Smooth muscle cell (in vitro differentiated cells): ENCODE data around the gene WTAP. TPM values are rescaled to one million over a fixed set of nuclear protein-coding genes. Genes with fewer than 3 reads are reported as not detected.
"Not testable (repeated sequence)": the region's sequence is repeated elsewhere in the genome, so short reads cannot be mapped to it uniquely, and the experiment has no call there.

ENCODE experiments used
- DNase-seq: peaks from one replicate; lab custom pipeline; 2025; ENCODE audit not compliant: unreplicated experiment; lab: John Stamatoyannopoulos, UW
- H2AFZ ChIP-seq: fragments of 200-600 bp; sonication (generic); 2 replicates; pipeline ENCODE4 v1.6.0; 2016; ENCODE audit warnings: antibody characterized with exemption, low read depth, mild to moderate bottlenecking
- H3F3A ChIP-seq: fragments of 200-600 bp; sonication (generic); 2 replicates; pipeline ENCODE4 v1.6.0; 2017; ENCODE audit warnings: antibody characterized with exemption, low read depth
- H3K27ac ChIP-seq: fragments of 200-600 bp; sonication (generic); 2 replicates; pipeline ENCODE4 v1.5.1; 2016; ENCODE audit warnings: low read depth, mild to moderate bottlenecking
- H3K27me3 ChIP-seq: fragments of 200-600 bp; sonication (generic); 2 replicates; pipeline ENCODE4 v1.6.1; 2016; ENCODE audit warnings: low read depth, mild to moderate bottlenecking
- H3K36me3 ChIP-seq: fragments of 200-600 bp; sonication (generic); 2 replicates; pipeline ENCODE4 v1.5.1; 2016; ENCODE audit warnings: low read depth
- H3K4me1 ChIP-seq: fragments of 200-600 bp; sonication (generic); 2 replicates; pipeline ENCODE4 v1.5.1; 2016; ENCODE audit warnings: low read depth
- H3K4me2 ChIP-seq: fragments of 200-600 bp; sonication (generic); 2 replicates; pipeline ENCODE4 v1.6.0; 2016; ENCODE audit warnings: mild to moderate bottlenecking
- H3K4me3 ChIP-seq: fragments of 200-600 bp; sonication (generic); 2 replicates; pipeline ENCODE4 v1.5.1; 2016; ENCODE audit warnings: mild to moderate bottlenecking
- H3K79me2 ChIP-seq: fragments of 200-600 bp; sonication (generic); 2 replicates; pipeline ENCODE4 v1.6.0; 2016; ENCODE audit warnings: low read depth, mild to moderate bottlenecking
- H3K9ac ChIP-seq: fragments of 200-600 bp; sonication (generic); 2 replicates; pipeline ENCODE4 v1.6.0; 2016; ENCODE audit warnings: low read depth
- H3K9me3 ChIP-seq: fragments of 200-600 bp; sonication (generic); replicated peaks from 2 replicates; pipeline ENCODE4 v1.5.1; 2016; ENCODE audit warnings: low read depth
- H4K20me1 ChIP-seq: fragments of 200-600 bp; sonication (generic); 2 replicates; pipeline ENCODE4 v1.6.0; 2016; ENCODE audit warnings: low read depth
- CTCF ChIP-seq: fragments of 200-600 bp; sonication (generic); IDR thresholded peaks from 2 replicates; pipeline ENCODE4 v1.5.1; 2017; ENCODE audit warnings: borderline replicate concordance, mild to moderate bottlenecking, antibody characterized with exemption; ENCODE audit not compliant: insufficient read depth, poor library complexity, severe bottlenecking
- WGBS: methylation state at CpG from one replicate; pipeline ENCODE4 v1.1.7; 2016; ENCODE audit warnings: low lambda C conversion rate; 5-methylcytosine and 5-hydroxymethylcytosine counted together
- polyA plus RNA-seq: library from polyadenylated mRNA; unstranded; fragments of >200 nt; fragmentation: Nextera tagmentation; extraction: Ambion mirVana; gene quantifications from 2 replicates; pipeline ENCODE4 v1.2.1, GENCODE V29; 2016
- total RNA-seq: library from RNA; depleted of rRNA; stranded (reverse); fragments of >200 nt; gene quantifications from 2 replicates; pipeline ENCODE4 v1.2.3, GENCODE V29; 2014

WTAP gene
- total and polyA plus RNA-seq, 2 experiments from 2014 or later: 39.4 to 90.2 TPM

- no peak for DNase-seq
- Histone ChIP-seq H3K4me1 (peaks cover 20% of the 10 kb centered on the region), H3F3A (peaks cover 5% of the 10 kb centered on the region), H3K36me3 (no peaks in the 10 kb centered on the region), H3K9me3 (no peaks in the 10 kb centered on the region), H4K20me1 (peaks cover 20% of the 10 kb centered on the region), H3K27ac (no peak overlapping the region), H3K79me2 (peaks cover 75% of the 10 kb centered on the region), H3K4me3 (no peak overlapping the region), H2AFZ (no peak overlapping the region), H3K27me3 (no peaks in the 10 kb centered on the region), H3K9ac (no peak overlapping the region), H3K4me2 (no peak overlapping the region)
- TF ChIP-seq CTCF: no peak
- 98% methylated on average over 2 of the region's 4 CpGs for WGBS
Measured at GRCh38 chr6:159724778-159725177, 2.5 kb upstream of the WTAP start.

GRCh38 chr6:159725208-159725607 lies 2.1 kb upstream of the WTAP start:
- not testable (repeated sequence) for H3K36me3 ChIP-seq, H2AFZ ChIP-seq, H3F3A ChIP-seq, H3K27me3 ChIP-seq, H3K27ac ChIP-seq, H3K9me3 ChIP-seq, DNase-seq, H3K9ac ChIP-seq
- peaks cover 23% of the 10 kb centered on the region for H3K4me1 ChIP-seq
- H3K79me2 ChIP-seq: peaks cover 75% of the 10 kb centered on the region
- peaks cover 24% of the 10 kb centered on the region for H4K20me1 ChIP-seq
- 96% methylated on average over 3 of the region's 3 CpGs for WGBS
- peak overlapping the region; percentile 77 for H3K4me3 ChIP-seq
- peak overlapping the region; percentile 94 for H3K4me2 ChIP-seq

GRCh38 chr6:159726255-159726917 lies 920 bp upstream of the WTAP start:
- H3K27me3 ChIP-seq: no peaks in the 10 kb centered on the region
- H3K27ac ChIP-seq: peak overlapping the region; percentile 99
- peak overlapping the region; percentile 99 for H2AFZ ChIP-seq
- peaks cover 5% of the 10 kb centered on the region for H3F3A ChIP-seq
- peak overlapping the region; percentile 94 for H3K4me2 ChIP-seq
- no peaks in the 10 kb centered on the region for H3K9me3 ChIP-seq
- peaks cover 25% of the 10 kb centered on the region for H3K4me1 ChIP-seq
- peak overlapping the region; percentile 98 for H3K9ac ChIP-seq
- no peak for TF ChIP-seq CTCF
- H3K36me3 ChIP-seq: no peaks in the 10 kb centered on the region
- peaks cover 85% of the 10 kb centered on the region for H3K79me2 ChIP-seq
- DNase-seq: no peak
- peaks cover 33% of the 10 kb centered on the region for H4K20me1 ChIP-seq
- H3K4me3 ChIP-seq: peak overlapping the region; percentile 77
- WGBS: under 1% methylated on average over 30 of the region's 30 CpGs

GRCh38 chr6:159727717-159728445 lies 575 bp downstream of the WTAP start:
- Histone ChIP-seq H4K20me1 (peaks cover 48% of the 10 kb centered on the region), H3K4me1 (peaks cover 25% of the 10 kb centered on the region), H3K9me3 (no peaks in the 10 kb centered on the region), H3K27ac (peak overlapping the region; percentile 99), H3K79me2 (peaks cover 88% of the 10 kb centered on the region), H3K9ac (peak overlapping the region; percentile 98), H3K36me3 (no peaks in the 10 kb centered on the region), H3F3A (peaks cover 5% of the 10 kb centered on the region), H3K27me3 (no peaks in the 10 kb centered on the region), H3K4me2 (peak overlapping the region; percentile 98), H2AFZ (no peak overlapping the region), H3K4me3 (peak overlapping the region; percentile 77)
- under 1% methylated on average over 34 of the region's 44 CpGs for WGBS
- DNase-seq: no peak
- TF ChIP-seq CTCF: no peak
